A673 (cell line): ENCODE data around the gene CDC23.

Source experiments
- CTCF ChIP-seq: fragments of 300-800, 200-600 bp; sonication (generic); conservative IDR thresholded peaks from 2 replicates; pipeline ENCODE4 v1.5.1; 2017; ENCODE audit warnings: low read depth, mild to moderate bottlenecking, antibody characterized with exemption, low read length, moderate library complexity, mixed read lengths
- EZH2 ChIP-seq: fragments of 200-600 bp; sonication (generic); IDR thresholded peaks from 2 replicates; pipeline ENCODE4 v1.6.1; 2017; ENCODE audit warnings: borderline replicate concordance, low read depth, mild to moderate bottlenecking, mixed read lengths, antibody characterized with exemption, low read length; ENCODE audit not compliant: poor library complexity, severe bottlenecking

- TF ChIP-seq CTCF (no peak), EZH2 (no peak)
Observed at GRCh38 chr5:138210985-138211384, 2.1 kb downstream of the CDC23 start.
